ENCODE results near the gene SFXN3. TPM values are rescaled to one million over a fixed set of nuclear protein-coding genes. Genes with fewer than 3 reads are reported as not detected.

The SFXN3 gene
- total and polyA plus RNA-seq, 2 donors = 7.7 to 16.3 TPM

DNA sequence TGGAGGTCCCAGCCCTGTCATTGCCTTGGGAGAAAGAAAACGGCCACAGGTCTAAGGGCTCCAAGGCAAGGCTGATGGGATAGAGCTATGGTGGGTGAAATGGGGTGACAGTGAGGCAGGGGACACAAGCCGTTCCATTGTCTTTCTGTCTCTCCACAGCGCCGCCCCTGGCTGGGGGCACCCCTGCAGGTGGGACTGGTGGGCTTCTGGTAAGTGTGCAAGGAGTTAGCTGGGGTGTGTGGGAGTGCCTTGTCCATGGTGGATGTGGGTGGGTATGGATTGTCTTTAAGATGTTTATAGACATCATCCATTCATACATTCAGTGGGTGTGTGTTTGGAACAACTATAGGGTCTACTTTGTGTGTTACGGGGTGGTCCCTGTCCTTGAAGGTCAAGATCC lies 7.5 kb downstream of the SFXN3 start:
- peaks cover 10 to 13% of the 10 kb centered on the region in 2 donors for H3K4me1 ChIP-seq (ENCODE audit: control insufficient read depth in 2 of 2, insufficient read depth in 2 of 2, low read length in 2 of 2)
- 96% methylated on average over 5 of the region's 5 CpGs for WGBS
- H3K27ac ChIP-seq (ENCODE audit: low read depth in 1 of 2, low read length in 1 of 2) = no peak overlapping the region
- H3K27me3 ChIP-seq (ENCODE audit: control insufficient read depth in 2 of 2, insufficient read depth in 1 of 2, low read length in 1 of 2) = peaks cover 4 to 38% of the 10 kb centered on the region in 2 donors
- H3K36me3 ChIP-seq (ENCODE audit: control insufficient read depth in 2 of 2, insufficient read depth in 2 of 2, low read length in 1 of 2) = peaks cover 0 to 17% of the 10 kb centered on the region in 2 donors
- DNase-seq (ENCODE audit: low read depth in 6 of 9, low spot score in 9 of 9) = no peak
- H3K9me3 ChIP-seq (ENCODE audit: control insufficient read depth in 2 of 2, insufficient read depth in 1 of 2, low read length in 1 of 2) = no peaks in the 10 kb centered on the region
- no peak overlapping the region for H3K4me3 ChIP-seq (ENCODE audit: low read length in 2 of 2)

DNA sequence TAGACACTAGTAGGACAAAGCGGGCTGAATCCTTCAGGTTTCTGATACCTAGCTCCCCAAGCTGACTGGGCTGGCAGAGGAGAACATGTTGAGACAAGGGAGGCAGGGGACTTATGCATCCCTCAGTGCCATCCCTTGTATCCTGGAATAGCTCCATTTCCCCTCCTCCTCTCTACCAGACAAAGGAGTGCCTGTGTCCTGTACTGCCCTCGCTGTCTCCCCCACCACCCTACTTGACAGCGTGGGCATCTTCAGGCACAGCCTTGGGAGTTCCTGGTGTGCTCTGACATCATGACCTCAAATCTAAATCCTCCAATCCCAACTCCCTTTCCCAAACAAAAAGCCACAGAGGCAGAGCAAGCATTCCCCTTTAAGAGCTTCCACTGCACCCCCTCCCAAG lies 9.0 kb downstream of the SFXN3 start:
- no peak overlapping the region for H3K27ac ChIP-seq (ENCODE audit: low read depth in 1 of 2, low read length in 1 of 2)
- no peak overlapping the region for H3K4me3 ChIP-seq (ENCODE audit: low read length in 2 of 2)
- H3K27me3 ChIP-seq (ENCODE audit: control insufficient read depth in 2 of 2, insufficient read depth in 1 of 2, low read length in 1 of 2) = peaks cover 12 to 45% of the 10 kb centered on the region in 2 donors
- 99% methylated on average over 3 of the region's 3 CpGs for WGBS
- no peak for DNase-seq (ENCODE audit: low read depth in 6 of 9, low spot score in 9 of 9)
- peaks cover 11 to 14% of the 10 kb centered on the region in 2 donors for H3K4me1 ChIP-seq (ENCODE audit: control insufficient read depth in 2 of 2, insufficient read depth in 2 of 2, low read length in 2 of 2)
- no peaks in the 10 kb centered on the region for H3K9me3 ChIP-seq (ENCODE audit: control insufficient read depth in 2 of 2, insufficient read depth in 1 of 2, low read length in 1 of 2)
- peaks cover 0 to 17% of the 10 kb centered on the region in 2 donors for H3K36me3 ChIP-seq (ENCODE audit: control insufficient read depth in 2 of 2, insufficient read depth in 2 of 2, low read length in 1 of 2)

DNA sequence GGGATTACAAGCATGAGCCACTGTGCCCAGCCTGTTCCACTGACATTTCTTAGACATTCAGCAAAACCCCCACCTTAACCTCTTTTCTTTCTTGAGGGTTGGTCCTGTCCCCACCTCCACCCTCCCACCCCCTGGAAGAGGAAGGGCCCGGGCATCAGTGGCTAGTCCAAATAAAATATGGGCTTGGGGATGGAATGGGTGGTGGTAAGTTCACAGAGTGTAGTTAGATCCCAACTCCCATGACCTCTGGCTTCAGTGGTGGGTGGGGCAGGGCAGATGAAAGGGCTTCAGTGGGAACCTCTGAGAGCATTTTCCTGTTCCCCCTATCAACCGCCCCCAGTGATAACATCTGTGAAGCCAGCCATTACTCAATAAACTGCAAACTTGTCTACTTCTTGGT lies 9.8 kb downstream of the SFXN3 start:
- peaks cover 0 to 15% of the 10 kb centered on the region in 2 donors for H3K36me3 ChIP-seq (ENCODE audit: control insufficient read depth in 2 of 2, insufficient read depth in 2 of 2, low read length in 1 of 2)
- no peaks in the 10 kb centered on the region for H3K9me3 ChIP-seq (ENCODE audit: control insufficient read depth in 2 of 2, insufficient read depth in 1 of 2, low read length in 1 of 2)
- H3K27ac ChIP-seq (ENCODE audit: low read depth in 1 of 2, low read length in 1 of 2) = no peak overlapping the region
- H3K4me3 ChIP-seq (ENCODE audit: low read length in 2 of 2) = no peak overlapping the region
- H3K4me1 ChIP-seq (ENCODE audit: control insufficient read depth in 2 of 2, insufficient read depth in 2 of 2, low read length in 2 of 2) = peaks cover 11 to 14% of the 10 kb centered on the region in 2 donors
- no peak for DNase-seq (ENCODE audit: low read depth in 6 of 9, low spot score in 9 of 9)
- H3K27me3 ChIP-seq (ENCODE audit: control insufficient read depth in 2 of 2, insufficient read depth in 1 of 2, low read length in 1 of 2) = peaks cover 16 to 47% of the 10 kb centered on the region in 2 donors
- whole genome bisulfite sequencing = 66% methylated on average over 2 of the region's 2 CpGs

DNA sequence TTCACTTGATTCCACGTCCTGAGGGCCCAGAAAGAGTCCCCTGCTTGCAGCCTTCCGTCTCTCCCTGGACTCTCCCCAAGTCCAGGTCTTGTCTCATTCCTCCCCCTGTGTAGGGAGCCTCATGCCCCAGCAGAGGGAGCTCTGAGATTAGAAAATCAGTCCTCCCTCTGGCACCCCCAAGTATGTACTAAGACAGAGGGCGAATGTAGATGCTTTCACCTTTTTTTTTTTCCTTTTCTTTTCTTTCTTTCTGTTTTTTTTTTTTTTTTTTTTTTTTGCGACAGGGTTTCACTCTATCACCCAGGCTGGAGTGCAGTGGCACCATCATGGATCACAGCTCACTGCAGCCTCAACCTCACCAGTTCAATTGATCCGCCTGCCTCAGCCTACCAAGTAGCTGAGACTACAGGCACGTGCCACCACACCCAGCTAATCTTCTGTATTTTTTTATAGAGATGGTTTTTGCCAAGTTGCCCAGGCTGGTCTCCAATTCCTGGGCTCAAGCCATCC lies 10.3 kb downstream of the SFXN3 start:
- Histone ChIP-seq H3K27me3 (ENCODE audit: control insufficient read depth in 2 of 2, insufficient read depth in 1 of 2, low read length in 1 of 2) (peaks cover 16 to 47% of the 10 kb centered on the region in 2 donors), H3K36me3 (ENCODE audit: control insufficient read depth in 2 of 2, insufficient read depth in 2 of 2, low read length in 1 of 2) (peaks cover 0 to 12% of the 10 kb centered on the region in 2 donors), H3K27ac (ENCODE audit: low read depth in 1 of 2, low read length in 1 of 2) (no peak overlapping the region), H3K4me3 (ENCODE audit: low read length in 2 of 2) (no peak overlapping the region), H3K9me3 (ENCODE audit: control insufficient read depth in 2 of 2, insufficient read depth in 1 of 2, low read length in 1 of 2) (no peaks in the 10 kb centered on the region), H3K4me1 (ENCODE audit: control insufficient read depth in 2 of 2, insufficient read depth in 2 of 2, low read length in 2 of 2) (peaks cover 11 to 14% of the 10 kb centered on the region in 2 donors)
- 32% methylated on average over 6 of the region's 6 CpGs for WGBS
- peak; percentile 56 to 89 (median 76) for DNase-seq (ENCODE audit: low read depth in 6 of 9, low spot score in 9 of 9)

DNA sequence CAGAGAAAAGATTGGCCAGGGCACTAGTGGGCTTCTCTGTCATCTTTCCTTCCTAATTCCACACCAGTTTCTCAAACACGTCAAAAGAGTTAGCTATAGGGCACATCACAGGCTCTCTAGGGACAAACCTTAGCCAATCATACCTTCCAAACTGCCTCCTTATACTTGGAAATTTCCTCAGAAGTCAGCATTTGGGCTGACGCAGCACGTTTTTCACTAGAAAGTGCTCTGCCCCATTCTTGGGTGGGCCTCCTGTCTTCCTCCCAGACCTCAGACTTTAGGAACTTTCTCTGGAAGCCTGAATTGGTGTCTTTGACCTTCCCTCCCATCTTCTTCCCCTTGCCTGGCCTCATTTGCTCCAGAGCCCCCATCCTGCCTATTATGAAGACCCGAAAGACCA lies 11.1 kb downstream of the SFXN3 start:
- H3K27me3 ChIP-seq (ENCODE audit: control insufficient read depth in 2 of 2, insufficient read depth in 1 of 2, low read length in 1 of 2) = peaks cover 24 to 51% of the 10 kb centered on the region in 2 donors
- peaks cover 0 to 5% of the 10 kb centered on the region in 2 donors for H3K36me3 ChIP-seq (ENCODE audit: control insufficient read depth in 2 of 2, insufficient read depth in 2 of 2, low read length in 1 of 2)
- H3K9me3 ChIP-seq (ENCODE audit: control insufficient read depth in 2 of 2, insufficient read depth in 1 of 2, low read length in 1 of 2) = no peaks in the 10 kb centered on the region
- H3K4me1 ChIP-seq (ENCODE audit: control insufficient read depth in 2 of 2, insufficient read depth in 2 of 2, low read length in 2 of 2) = peaks cover 11 to 14% of the 10 kb centered on the region in 2 donors
- DNase-seq (ENCODE audit: low read depth in 6 of 9, low spot score in 9 of 9) = no peak
- no peak overlapping the region for H3K4me3 ChIP-seq (ENCODE audit: low read length in 2 of 2)
- peak overlapping the region in 1 of 2 donors; percentile 29 for H3K27ac ChIP-seq (ENCODE audit: low read depth in 1 of 2, low read length in 1 of 2)
- WGBS = 88% methylated on average over 4 of the region's 4 CpGs

DNA sequence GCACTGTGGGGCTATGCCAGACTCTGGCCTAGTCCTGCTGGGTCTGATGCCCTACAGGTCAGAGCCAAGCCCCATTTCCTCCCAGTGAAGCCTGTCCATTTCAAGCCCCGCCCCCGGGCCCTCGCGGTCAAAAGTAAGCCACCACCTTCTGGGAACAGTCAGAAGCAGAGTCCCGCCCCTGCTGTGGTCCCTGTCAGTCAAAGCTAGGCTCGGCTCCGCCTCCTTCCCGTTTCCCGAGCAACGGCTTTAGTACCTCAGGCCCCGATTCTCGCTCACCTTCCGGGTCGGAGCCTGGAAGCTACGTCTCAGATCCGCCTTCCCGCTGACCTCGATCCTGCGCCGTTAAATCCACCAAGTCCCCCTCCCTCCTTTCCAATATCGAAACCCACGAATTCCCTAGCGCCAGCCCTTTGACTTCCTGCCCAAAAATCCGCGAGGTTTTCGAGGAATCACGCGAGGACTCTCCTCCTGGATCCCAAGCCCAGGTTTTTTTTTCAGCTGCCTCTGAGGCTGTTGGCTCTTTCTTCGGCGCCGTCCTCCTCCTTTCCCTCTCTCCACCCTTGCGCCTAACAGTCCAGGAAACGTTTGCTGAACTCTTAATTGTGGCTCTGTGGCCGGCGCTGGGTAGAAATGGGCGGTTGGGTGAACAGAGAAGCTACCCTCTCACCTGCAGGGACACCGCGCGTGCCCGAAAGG lies 11.8 kb downstream of the SFXN3 start:
- Histone ChIP-seq H3K36me3 (ENCODE audit: control insufficient read depth in 2 of 2, insufficient read depth in 2 of 2, low read length in 1 of 2) (no peaks in the 10 kb centered on the region), H3K4me3 (ENCODE audit: low read length in 2 of 2) (peak overlapping the region; percentile 51 to 69), H3K4me1 (ENCODE audit: control insufficient read depth in 2 of 2, insufficient read depth in 2 of 2, low read length in 2 of 2) (peaks cover 11 to 14% of the 10 kb centered on the region in 2 donors), H3K27me3 (ENCODE audit: control insufficient read depth in 2 of 2, insufficient read depth in 1 of 2, low read length in 1 of 2) (peaks cover 31 to 58% of the 10 kb centered on the region in 2 donors), H3K27ac (ENCODE audit: low read depth in 1 of 2, low read length in 1 of 2) (peak overlapping the region; percentile 42 to 69), H3K9me3 (ENCODE audit: control insufficient read depth in 2 of 2, insufficient read depth in 1 of 2, low read length in 1 of 2) (no peaks in the 10 kb centered on the region)
- peak; percentile 67 to 92 (median 84) for DNase-seq (ENCODE audit: low read depth in 6 of 9, low spot score in 9 of 9)
- WGBS = 8% methylated on average over 40 of the region's 40 CpGs

DNA sequence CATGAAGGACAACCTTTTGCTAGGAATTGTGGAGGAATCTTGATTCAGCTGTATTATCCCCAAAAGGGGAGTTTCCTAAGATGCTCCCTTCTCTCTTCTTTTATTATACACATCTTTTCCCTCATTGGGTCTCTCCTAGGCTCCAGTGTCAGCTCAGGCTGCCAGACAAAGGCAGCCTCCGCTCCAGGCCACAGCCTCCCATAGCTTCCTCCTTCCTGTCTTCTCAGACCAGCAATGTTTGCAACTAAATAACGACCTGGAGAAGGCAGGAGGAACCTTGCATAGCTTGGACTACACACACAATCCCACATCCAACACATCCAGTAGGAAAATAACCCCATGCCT lies 12.3 kb downstream of the SFXN3 start:
- 39% methylated on average over 2 of the region's 2 CpGs for WGBS
- H3K27me3 ChIP-seq (ENCODE audit: control insufficient read depth in 2 of 2, insufficient read depth in 1 of 2, low read length in 1 of 2) = peaks cover 36 to 63% of the 10 kb centered on the region in 2 donors
- no peak for DNase-seq (ENCODE audit: low read depth in 6 of 9, low spot score in 9 of 9)

DNA sequence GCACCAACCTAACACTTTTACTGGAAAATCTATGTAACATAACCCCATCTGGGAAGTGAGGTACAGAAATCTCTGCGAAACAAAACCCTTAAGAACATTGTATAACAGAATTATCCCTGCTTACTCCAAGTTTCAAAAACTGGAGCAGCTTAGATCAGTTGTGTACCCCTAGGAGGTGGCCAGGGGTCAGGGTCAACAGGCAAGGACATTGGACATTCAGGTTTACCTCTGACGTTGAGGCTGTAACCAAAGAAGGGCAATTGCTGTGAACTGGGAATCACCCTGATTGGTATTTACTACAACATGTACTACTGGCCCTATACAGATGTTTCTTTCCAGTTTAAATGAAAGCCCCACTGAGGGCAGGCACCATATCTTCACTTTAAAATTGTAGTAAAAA lies 13.1 kb downstream of the SFXN3 start:
- no peak overlapping the region for H3K27ac ChIP-seq (ENCODE audit: low read depth in 1 of 2, low read length in 1 of 2)
- DNase-seq (ENCODE audit: low read depth in 6 of 9, low spot score in 9 of 9) = no peak
- peaks cover 11 to 14% of the 10 kb centered on the region in 2 donors for H3K4me1 ChIP-seq (ENCODE audit: control insufficient read depth in 2 of 2, insufficient read depth in 2 of 2, low read length in 2 of 2)
- peaks cover 44 to 68% of the 10 kb centered on the region in 2 donors for H3K27me3 ChIP-seq (ENCODE audit: control insufficient read depth in 2 of 2, insufficient read depth in 1 of 2, low read length in 1 of 2)
- H3K4me3 ChIP-seq (ENCODE audit: low read length in 2 of 2) = no peak overlapping the region
- H3K36me3 ChIP-seq (ENCODE audit: control insufficient read depth in 2 of 2, insufficient read depth in 2 of 2, low read length in 1 of 2) = no peaks in the 10 kb centered on the region
- WGBS = 98% methylated on average over 2 of the region's 2 CpGs
- H3K9me3 ChIP-seq (ENCODE audit: control insufficient read depth in 2 of 2, insufficient read depth in 1 of 2, low read length in 1 of 2) = no peaks in the 10 kb centered on the region

More for the DNA sequence above, 12.3 kb downstream of the SFXN3 start:
- no peaks in the 10 kb centered on the region for H3K9me3 ChIP-seq (ENCODE audit: control insufficient read depth in 2 of 2, insufficient read depth in 1 of 2, low read length in 1 of 2)
- peaks cover 11 to 14% of the 10 kb centered on the region in 2 donors for H3K4me1 ChIP-seq (ENCODE audit: control insufficient read depth in 2 of 2, insufficient read depth in 2 of 2, low read length in 2 of 2)
- H3K36me3 ChIP-seq (ENCODE audit: control insufficient read depth in 2 of 2, insufficient read depth in 2 of 2, low read length in 1 of 2) = no peaks in the 10 kb centered on the region
- H3K27ac ChIP-seq (ENCODE audit: low read depth in 1 of 2, low read length in 1 of 2) = peak overlapping the region; percentile 42 to 69
- peak overlapping the region; percentile 51 to 69 for H3K4me3 ChIP-seq (ENCODE audit: low read length in 2 of 2)

DNA sequence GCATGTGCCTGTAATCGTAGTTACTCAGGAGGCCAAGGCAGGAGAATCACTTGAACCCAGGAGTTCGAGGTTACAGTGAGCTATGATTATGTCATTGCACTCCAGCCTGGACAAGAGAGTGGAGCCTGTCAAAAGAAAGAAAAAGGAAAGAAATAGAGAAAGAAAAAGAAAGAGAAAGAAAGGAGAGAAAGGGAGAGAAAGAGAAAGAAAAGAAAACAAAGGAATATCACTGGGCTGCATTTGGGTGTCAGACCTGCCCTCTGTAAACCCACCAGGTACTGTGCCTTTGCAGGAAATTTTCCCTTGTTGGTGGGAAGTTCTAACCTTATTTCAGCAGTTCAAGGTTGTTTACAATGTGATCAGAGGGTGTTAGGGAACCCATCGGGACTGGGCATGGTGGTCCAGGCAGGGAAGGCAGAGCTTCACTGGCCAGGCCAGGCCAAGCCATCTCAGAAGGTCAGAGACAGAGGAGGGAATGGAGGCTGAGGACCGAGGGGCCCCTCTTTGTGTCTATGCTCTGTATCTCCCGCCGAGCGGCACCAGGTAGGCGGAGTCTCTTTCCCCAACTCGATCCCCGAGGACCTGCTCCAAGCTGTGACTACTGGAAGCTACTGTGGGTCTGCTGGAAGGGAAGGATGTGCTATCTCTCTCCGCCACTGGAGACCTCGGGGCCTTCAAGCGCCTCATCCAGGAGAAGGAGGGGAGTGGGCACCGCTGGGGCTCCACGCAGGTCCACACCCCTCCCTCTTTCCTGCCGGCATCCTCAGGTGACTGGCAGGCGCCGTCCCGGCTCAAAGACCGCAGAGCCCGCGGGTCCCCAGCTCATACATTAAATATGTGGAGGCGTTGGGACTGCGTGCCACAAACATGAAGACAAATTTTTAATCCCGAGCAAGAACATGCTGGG lies 15.6 kb downstream of the SFXN3 start:
- 70% methylated on average over 25 of the region's 25 CpGs for WGBS
- Histone ChIP-seq H3K27ac (ENCODE audit: low read depth in 1 of 2, low read length in 1 of 2) (no peak overlapping the region), H3K9me3 (ENCODE audit: control insufficient read depth in 2 of 2, insufficient read depth in 1 of 2, low read length in 1 of 2) (no peaks in the 10 kb centered on the region), H3K4me3 (ENCODE audit: low read length in 2 of 2) (no peak overlapping the region), H3K27me3 (ENCODE audit: control insufficient read depth in 2 of 2, insufficient read depth in 1 of 2, low read length in 1 of 2) (peaks cover 59 to 80% of the 10 kb centered on the region in 2 donors), H3K36me3 (ENCODE audit: control insufficient read depth in 2 of 2, insufficient read depth in 2 of 2, low read length in 1 of 2) (peaks cover 0 to 2% of the 10 kb centered on the region in 2 donors), H3K4me1 (ENCODE audit: control insufficient read depth in 2 of 2, insufficient read depth in 2 of 2, low read length in 2 of 2) (peaks cover 14 to 24% of the 10 kb centered on the region in 2 donors)
- DNase-seq (ENCODE audit: low read depth in 6 of 9, low spot score in 9 of 9) = no peak

Measured in thymus (tissue), 11 donors.